SK-N-SH (cell line): ENCODE measurements around the gene PGS1. TPM values are rescaled to one million over a fixed set of nuclear protein-coding genes. Genes with fewer than 3 reads are reported as not detected.

Experiments used
- CTCF ChIA-PET: fragments of 300-600, 350-600 bp; formaldehyde crosslinking; extraction: SDS; loops from one replicate; lab custom pipeline; 2021; lab: Yijun Ruan, JAX
- POLR2A ChIA-PET: fragments of 350-600 bp; sonication (Branson Sonifier 250); formaldehyde crosslinking; extraction: SDS; loops from one replicate; lab custom pipeline; 2020; ENCODE audit warnings: antibody characterized with exemption, inconsistent platforms; lab: Yijun Ruan, JAX
- DNase-seq: peaks from one replicate; pipeline ENCODE4 v3.0.0; 2012
- H2AFZ ChIP-seq: fragments of 200-600 bp; sonication (generic); 2 replicates; pipeline ENCODE4 v1.8.1; 2016; ENCODE audit warnings: antibody characterized with exemption, mild to moderate bottlenecking, low read depth
- H3F3A ChIP-seq: fragments of 200-600 bp; sonication (generic); replicated peaks from 2 replicates; pipeline ENCODE3; 2016; ENCODE audit warnings: antibody characterized with exemption, mild to moderate bottlenecking; ENCODE audit not compliant: insufficient read depth
- H3K27ac ChIP-seq, 2 experiments: fragments of 200-500 bp in 1 of 2; fragments of 200-600 bp in 1 of 2; sonication (Bioruptor generic) in 1 of 2; sonication (generic), shearing (Covaris generic) in 1 of 2; 2 replicates each; pipeline versions ENCODE4 v1.5.1 to v1.6.1; 2014 to 2016; ENCODE audit warnings: low read depth in 2 of 2, inconsistent platforms in 1 of 2, low read length in 1 of 2, mild to moderate bottlenecking in 1 of 2, mixed read lengths in 1 of 2
- H3K27me3 ChIP-seq: fragments of 200-600 bp; sonication (generic), shearing (Covaris generic); 2 replicates; pipeline ENCODE4 v1.6.1; 2016; ENCODE audit warnings: mixed run types; ENCODE audit not compliant: insufficient read depth
- H3K36me3 ChIP-seq, 2 experiments: fragments of 200-500 bp in 1 of 2; fragments of 200-600 bp in 1 of 2; sonication (Bioruptor generic) in 1 of 2; sonication (generic) in 1 of 2; replicated peaks in 1 of 2; 2 replicates each; pipeline versions ENCODE3 to v1.5.1; 2014 to 2016; ENCODE audit warnings: low read length in 1 of 2, mild to moderate bottlenecking in 1 of 2; ENCODE audit not compliant: insufficient read depth in 2 of 2, control insufficient read depth in 1 of 2
- H3K4me1 ChIP-seq, 2 experiments: fragments of 200-500 bp in 1 of 2; fragments of 200-600 bp in 1 of 2; sonication (Bioruptor generic) in 1 of 2; sonication (generic), shearing (Covaris generic) in 1 of 2; 2 replicates each; pipeline versions ENCODE4 v1.5.1 to v1.6.1; 2014 to 2016; ENCODE audit warnings: low read depth in 1 of 2, low read length in 1 of 2, mixed run types in 1 of 2; ENCODE audit not compliant: insufficient read depth in 2 of 2, control insufficient read depth in 1 of 2
- H3K4me2 ChIP-seq: fragments of 200-600 bp; sonication (generic), shearing (Covaris generic); 2 replicates; pipeline ENCODE4 v1.6.1; 2017; ENCODE audit warnings: mixed run types
- H3K4me3 ChIP-seq, 2 experiments: fragments of 200-500 bp in 1 of 2; fragments of 200-600 bp in 1 of 2; sonication (Bioruptor generic) in 1 of 2; sonication (generic), shearing (Covaris generic) in 1 of 2; 2 replicates each; pipeline versions ENCODE4 v1.5.1 to v1.8.1; 2014 to 2016; ENCODE audit warnings: low read depth in 2 of 2, inconsistent platforms in 1 of 2, low read length in 1 of 2, mild to moderate bottlenecking in 1 of 2, mixed read lengths in 1 of 2, moderate library complexity in 1 of 2
- H3K79me2 ChIP-seq: fragments of 200-600 bp; sonication (generic); 2 replicates; pipeline ENCODE4 v1.8.1; 2017; ENCODE audit warnings: mild to moderate bottlenecking; ENCODE audit not compliant: insufficient read depth
- H3K9ac ChIP-seq: fragments of 200-600 bp; sonication (generic); 2 replicates; pipeline ENCODE4 v1.6.1; 2017; ENCODE audit warnings: mixed run types
- H3K9me2 ChIP-seq: fragments of 200-600 bp; sonication (generic); 2 replicates; pipeline ENCODE4 v1.6.1; 2017; ENCODE audit warnings: mixed run types
- H3K9me3 ChIP-seq: fragments of 200-600 bp; sonication (generic); 2 replicates; pipeline ENCODE4 v1.6.1; 2017; ENCODE audit warnings: mixed run types, mild to moderate bottlenecking, moderate library complexity
- H4K20me1 ChIP-seq: fragments of 200-600 bp; sonication (generic); 2 replicates; pipeline ENCODE4 v1.6.1; 2017; ENCODE audit warnings: mild to moderate bottlenecking, mixed run types; ENCODE audit not compliant: insufficient read depth
- EP300 ChIP-seq, 2 experiments: IDR thresholded peaks; 2 replicates each; pipeline versions ENCODE4 v1.4.0 to v1.6.1; 2012; ENCODE audit warnings: borderline replicate concordance in 1 of 2, low read depth in 1 of 2, low read length in 1 of 2
- EZH2phosphoT487 ChIP-seq: fragments of 200-600 bp; sonication (generic); IDR thresholded peaks from 2 replicates; pipeline ENCODE4 v1.6.1; 2017; ENCODE audit warnings: low read depth, mixed run types, mild to moderate bottlenecking, antibody characterized with exemption, moderate library complexity, borderline replicate concordance
- FOSL2 ChIP-seq: IDR thresholded peaks from 2 replicates; pipeline ENCODE4 v1.4.0; 2012; ENCODE audit warnings: low read depth, mild to moderate bottlenecking, moderate library complexity, borderline replicate concordance
- GABPA ChIP-seq: IDR thresholded peaks from 2 replicates; pipeline ENCODE4 v1.4.0; 2012; ENCODE audit warnings: low read depth, mild to moderate bottlenecking
- JUND ChIP-seq: IDR thresholded peaks from 2 replicates; pipeline ENCODE4 v1.4.0; 2012
- NFIC ChIP-seq: IDR thresholded peaks from 2 replicates; pipeline ENCODE4 v1.4.0; 2012; ENCODE audit warnings: borderline replicate concordance
- PBX3 ChIP-seq: IDR thresholded peaks from 2 replicates; pipeline ENCODE4; 2012
- RCOR1 ChIP-seq: fragments of 150-350 bp; IDR thresholded peaks from 2 replicates; pipeline ENCODE4 v1.6.1; 2017; ENCODE audit warnings: antibody characterized with exemption, low read length
- REST ChIP-seq: IDR thresholded peaks from 2 replicates; pipeline ENCODE4 v1.6.1; 2012; ENCODE audit warnings: mild to moderate bottlenecking, low read depth, low read length, moderate library complexity
- RFX5 ChIP-seq: IDR thresholded peaks from 2 replicates; pipeline ENCODE4 v1.6.1; 2012; ENCODE audit warnings: mild to moderate bottlenecking, improper control_type of control experiment, low read length
- SIN3A ChIP-seq: IDR thresholded peaks from 2 replicates; pipeline ENCODE4 v1.6.1; 2012; ENCODE audit warnings: low read depth, mild to moderate bottlenecking, low read length, moderate library complexity, borderline replicate concordance
- SMC3 ChIP-seq: IDR thresholded peaks from 2 replicates; pipeline ENCODE4 v1.6.1; 2012; ENCODE audit warnings: low read depth, low read length, improper control_type of control experiment
- TCF12 ChIP-seq: IDR thresholded peaks from 2 replicates; pipeline ENCODE4 v1.4.0; 2012
- TEAD4 ChIP-seq: IDR thresholded peaks from 2 replicates; pipeline ENCODE4 v1.4.0; 2012; ENCODE audit warnings: mild to moderate bottlenecking, borderline replicate concordance; ENCODE audit not compliant: insufficient read depth
- USF2 ChIP-seq: fragments of 150-350 bp; IDR thresholded peaks from 2 replicates; pipeline ENCODE4 v1.6.1; 2017; ENCODE audit warnings: antibody characterized with exemption, low read length, low read depth, borderline replicate concordance
- WGBS: methylation state at CpG from one replicate; pipeline ENCODE4 v1.1.6; 2017; ENCODE audit warnings: low lambda C conversion rate; 5-methylcytosine and 5-hydroxymethylcytosine counted together
- polyA plus RNA-seq, 3 experiments: library from polyadenylated mRNA; depleted of rRNA; stranded (reverse); fragments of >200 nt; gene quantifications; 2 replicates each; pipeline ENCODE4 v1.2.3, GENCODE V29; 2012
- TF ChIP-seq, protein P1 (sequence below): fragments of 200-600 bp; sonication (generic); IDR thresholded peaks from 2 replicates; pipeline ENCODE4 v1.6.1; 2017; ENCODE audit warnings: antibody characterized with exemption, mild to moderate bottlenecking, moderate library complexity

The PGS1 gene
- polyA plus RNA-seq, 1 of the 3 experiments (the other 2 are of a cell fraction), result 88.4 TPM

GRCh38 chr17:78408476-78409050 lies 30.1 kb downstream of the PGS1 start (continued):
- TF ChIP-seq PBX3 (no peak), JUND (no peak)

DNA sequence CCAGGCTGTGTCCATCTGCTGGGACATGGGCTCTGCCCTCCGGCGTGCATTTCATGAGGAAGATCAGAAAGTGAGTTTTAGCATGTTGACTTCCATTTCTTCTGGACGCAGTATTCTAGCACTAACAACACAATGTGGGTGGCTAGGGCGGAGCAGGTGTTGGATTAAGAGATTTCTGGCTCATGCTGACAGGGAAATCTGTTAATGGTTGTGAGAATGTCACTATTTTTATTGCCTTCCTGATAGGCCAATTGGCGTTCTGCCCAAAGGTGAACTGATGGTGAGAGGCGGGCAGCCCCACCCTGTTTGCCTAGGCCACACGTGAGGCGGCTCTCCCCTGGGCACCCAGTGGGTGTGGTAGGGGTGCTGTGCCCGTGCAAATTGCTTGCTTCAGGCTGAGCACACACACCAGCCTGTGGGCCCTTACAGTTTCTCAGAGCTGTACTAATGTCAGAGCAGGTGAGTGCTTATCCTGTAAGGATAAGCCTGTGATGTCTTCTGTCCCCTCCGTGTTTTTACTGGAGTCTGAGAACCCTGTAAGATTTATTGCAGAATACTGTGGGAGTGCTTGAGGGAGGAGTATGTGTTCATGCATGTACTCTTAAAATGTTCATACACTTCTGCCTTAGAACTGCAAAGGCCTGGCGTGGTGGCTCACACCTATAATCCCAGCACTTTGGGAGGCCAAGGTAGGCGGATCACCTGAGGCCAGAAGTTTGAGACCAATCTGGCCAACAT lies 30.9 kb downstream of the PGS1 start:
- no peak for DNase-seq
- peaks cover 20 to 44% of the 10 kb centered on the region in 2 experiments for H3K36me3 ChIP-seq
- no peak for TF ChIP-seq EZH2phosphoT487
- TF ChIP-seq TCF12, result no peak
- TF ChIP-seq REST, result no peak
- TF ChIP-seq EP300 (IDR thresholded peaks at IDR 0.05; ENCODE audit: borderline replicate concordance in 1 of 2, low read depth in 1 of 2, low read length in 1 of 2), result no peak
- no peak for TF ChIP-seq NFIC
- TF ChIP-seq RCOR1, result no peak
- no peak for TF ChIP-seq FOSL2
- no peak for TF ChIP-seq RFX5
- no peak for TF ChIP-seq USF2
- no peak for TF ChIP-seq TEAD4
- TF ChIP-seq, protein P1, sequence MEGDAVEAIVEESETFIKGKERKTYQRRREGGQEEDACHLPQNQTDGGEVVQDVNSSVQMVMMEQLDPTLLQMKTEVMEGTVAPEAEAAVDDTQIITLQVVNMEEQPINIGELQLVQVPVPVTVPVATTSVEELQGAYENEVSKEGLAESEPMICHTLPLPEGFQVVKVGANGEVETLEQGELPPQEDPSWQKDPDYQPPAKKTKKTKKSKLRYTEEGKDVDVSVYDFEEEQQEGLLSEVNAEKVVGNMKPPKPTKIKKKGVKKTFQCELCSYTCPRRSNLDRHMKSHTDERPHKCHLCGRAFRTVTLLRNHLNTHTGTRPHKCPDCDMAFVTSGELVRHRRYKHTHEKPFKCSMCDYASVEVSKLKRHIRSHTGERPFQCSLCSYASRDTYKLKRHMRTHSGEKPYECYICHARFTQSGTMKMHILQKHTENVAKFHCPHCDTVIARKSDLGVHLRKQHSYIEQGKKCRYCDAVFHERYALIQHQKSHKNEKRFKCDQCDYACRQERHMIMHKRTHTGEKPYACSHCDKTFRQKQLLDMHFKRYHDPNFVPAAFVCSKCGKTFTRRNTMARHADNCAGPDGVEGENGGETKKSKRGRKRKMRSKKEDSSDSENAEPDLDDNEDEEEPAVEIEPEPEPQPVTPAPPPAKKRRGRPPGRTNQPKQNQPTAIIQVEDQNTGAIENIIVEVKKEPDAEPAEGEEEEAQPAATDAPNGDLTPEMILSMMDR, result no peak
- TF ChIP-seq SIN3A, result no peak
- no peak for TF ChIP-seq SMC3
- no peak for TF ChIP-seq GABPA
- TF ChIP-seq, all 33 proteins: peak for 0
- CTCF ChIA-PET, result interaction anchor here (0.7 to 1.9 kb wide), 2 partner anchors 13 to 49 kb away, joined by 3 to 9 read pairs; no protein-coding TSS in a partner anchor
- H3K4me3 ChIP-seq, result no peak overlapping the region
- H3K9ac ChIP-seq, result no peak overlapping the region
- no peak overlapping the region for H2AFZ ChIP-seq
- H3K4me1 ChIP-seq, result peaks cover 0 to 22% of the 10 kb centered on the region in 2 experiments; a peak in 1 of 4 replicates
- POLR2A ChIA-PET, result no interaction called here
- peaks cover 81% of the 10 kb centered on the region for H4K20me1 ChIP-seq
- no peaks in the 10 kb centered on the region for H3F3A ChIP-seq
- WGBS, result 82% methylated on average over 12 of the region's 12 CpGs
- H3K79me2 ChIP-seq, result peaks cover 96% of the 10 kb centered on the region
- no peaks in the 10 kb centered on the region for H3K9me3 ChIP-seq
- no peak overlapping the region for H3K27ac ChIP-seq
- H3K27me3 ChIP-seq, result no peaks in the 10 kb centered on the region
- H3K9me2 ChIP-seq, result no peaks in the 10 kb centered on the region
- no peak overlapping the region for H3K4me2 ChIP-seq
